ENCODE data around the gene TEAD1.

GRCh38 chr11:12941671-12942070 is 267.4 kb downstream of the TEAD1 start:
- no peak for TF ChIP-seq CTCF (conservative IDR thresholded peaks at IDR 0.05 in 1 of 2, IDR thresholded peaks at IDR 0.05 in 1 of 2; ENCODE audit: low read depth in 1 of 2, low read length in 2 of 2)
- no peak for TF ChIP-seq EZH2 (IDR thresholded peaks at IDR 0.05; ENCODE audit: low read length, missing control alignments)

Measured in fibroblast of lung (primary cell).